ENCODE data around the gene ELOVL6. TPM values are rescaled to one million over a fixed set of nuclear protein-coding genes. Genes with fewer than 3 reads are reported as not detected.

ELOVL6 gene
- total and polyA plus RNA-seq, 4 donors: 19.5 to 38.8 (median 37.5) TPM

GRCh38 chr4:110196206-110196870 lies 2.1 kb downstream of the ELOVL6 start:
- H3K36me3 ChIP-seq (ENCODE audit: control insufficient read depth in 4 of 4, insufficient read depth in 3 of 4, low read depth in 1 of 4, low read length in 3 of 4): no peaks in the 10 kb centered on the region
- H3K9ac ChIP-seq (ENCODE audit: low read depth in 1 of 2, low read length in 2 of 2): peak overlapping the region; percentile 66 to 93
- TF ChIP-seq, protein P1, sequence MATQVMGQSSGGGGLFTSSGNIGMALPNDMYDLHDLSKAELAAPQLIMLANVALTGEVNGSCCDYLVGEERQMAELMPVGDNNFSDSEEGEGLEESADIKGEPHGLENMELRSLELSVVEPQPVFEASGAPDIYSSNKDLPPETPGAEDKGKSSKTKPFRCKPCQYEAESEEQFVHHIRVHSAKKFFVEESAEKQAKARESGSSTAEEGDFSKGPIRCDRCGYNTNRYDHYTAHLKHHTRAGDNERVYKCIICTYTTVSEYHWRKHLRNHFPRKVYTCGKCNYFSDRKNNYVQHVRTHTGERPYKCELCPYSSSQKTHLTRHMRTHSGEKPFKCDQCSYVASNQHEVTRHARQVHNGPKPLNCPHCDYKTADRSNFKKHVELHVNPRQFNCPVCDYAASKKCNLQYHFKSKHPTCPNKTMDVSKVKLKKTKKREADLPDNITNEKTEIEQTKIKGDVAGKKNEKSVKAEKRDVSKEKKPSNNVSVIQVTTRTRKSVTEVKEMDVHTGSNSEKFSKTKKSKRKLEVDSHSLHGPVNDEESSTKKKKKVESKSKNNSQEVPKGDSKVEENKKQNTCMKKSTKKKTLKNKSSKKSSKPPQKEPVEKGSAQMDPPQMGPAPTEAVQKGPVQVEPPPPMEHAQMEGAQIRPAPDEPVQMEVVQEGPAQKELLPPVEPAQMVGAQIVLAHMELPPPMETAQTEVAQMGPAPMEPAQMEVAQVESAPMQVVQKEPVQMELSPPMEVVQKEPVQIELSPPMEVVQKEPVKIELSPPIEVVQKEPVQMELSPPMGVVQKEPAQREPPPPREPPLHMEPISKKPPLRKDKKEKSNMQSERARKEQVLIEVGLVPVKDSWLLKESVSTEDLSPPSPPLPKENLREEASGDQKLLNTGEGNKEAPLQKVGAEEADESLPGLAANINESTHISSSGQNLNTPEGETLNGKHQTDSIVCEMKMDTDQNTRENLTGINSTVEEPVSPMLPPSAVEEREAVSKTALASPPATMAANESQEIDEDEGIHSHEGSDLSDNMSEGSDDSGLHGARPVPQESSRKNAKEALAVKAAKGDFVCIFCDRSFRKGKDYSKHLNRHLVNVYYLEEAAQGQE (IDR thresholded peaks at IDR 0.05): peak; percentile 32
- no peak for TF ChIP-seq JUND (IDR thresholded peaks at IDR 0.05)
- no peak for TF ChIP-seq HNF4A (conservative IDR thresholded peaks at IDR 0.05)
- peak overlapping the region; percentile 89 to 98 for H3K27ac ChIP-seq (ENCODE audit: low read depth in 1 of 2, low read length in 2 of 2)
- under 1% methylated on average over 58 of the region's 58 CpGs for WGBS
- H3K27me3 ChIP-seq (ENCODE audit: control insufficient read depth in 4 of 4, insufficient read depth in 4 of 4, low read length in 3 of 4): no peaks in the 10 kb centered on the region
- no peaks in the 10 kb centered on the region for H3K9me3 ChIP-seq (ENCODE audit: control insufficient read depth in 4 of 4, low read length in 3 of 4)
- peak overlapping the region; percentile 77 to 96 (median 95) for H3K4me3 ChIP-seq (ENCODE audit: low read depth in 1 of 3, low read length in 3 of 3)
- DNase-seq (ENCODE audit: low spot score): peak; percentile 77
- H3K4me1 ChIP-seq (ENCODE audit: control insufficient read depth in 4 of 4, insufficient read depth in 4 of 4, low read length in 3 of 4): peaks cover 10 to 45% (median 33%) of the 10 kb centered on the region in 4 donors

DNA sequence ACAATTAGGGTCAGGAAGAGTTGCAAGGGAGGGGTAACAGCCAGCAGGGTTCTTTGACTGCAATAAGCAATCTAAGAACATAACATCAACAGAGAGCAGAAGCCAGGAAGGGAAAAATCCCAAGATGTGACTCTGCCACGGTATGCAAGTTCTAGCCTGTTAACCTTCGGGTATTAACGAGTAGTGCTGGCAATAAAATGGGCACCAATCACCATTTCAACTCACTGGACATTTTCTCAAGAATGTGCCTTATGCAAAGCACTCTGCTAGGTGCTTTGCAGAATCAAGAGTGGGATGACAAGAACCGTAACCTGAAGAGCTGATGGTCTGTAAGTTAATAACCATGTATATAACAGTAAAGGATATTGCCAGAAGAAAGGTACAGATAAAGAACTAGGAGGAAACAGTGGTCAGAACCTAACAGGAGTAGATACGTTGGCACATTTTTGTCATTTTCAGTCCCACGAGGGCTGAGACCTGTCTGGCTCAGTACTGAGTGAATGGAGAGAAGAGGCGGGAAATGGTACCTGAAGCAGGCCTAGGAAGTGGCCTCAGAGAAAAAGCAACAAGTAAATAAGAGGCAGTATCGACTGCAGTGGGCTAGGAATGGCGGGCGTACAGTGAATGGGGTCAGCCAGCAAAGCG lies 2.7 kb downstream of the ELOVL6 start:
- no peaks in the 10 kb centered on the region for H3K9me3 ChIP-seq (ENCODE audit: control insufficient read depth in 4 of 4, low read length in 3 of 4)
- peak overlapping the region; percentile 89 to 98 for H3K27ac ChIP-seq (ENCODE audit: low read depth in 1 of 2, low read length in 2 of 2)
- peak overlapping the region; percentile 66 to 93 for H3K9ac ChIP-seq (ENCODE audit: low read depth in 1 of 2, low read length in 2 of 2)
- peak overlapping the region; percentile 77 to 96 (median 95) for H3K4me3 ChIP-seq (ENCODE audit: low read depth in 1 of 3, low read length in 3 of 3)
- TF ChIP-seq YY1 (IDR thresholded peaks at IDR 0.05) (peak; percentile 35), ZBTB33 (IDR thresholded peaks at IDR 0.05) (no peak), RXRA (IDR thresholded peaks at IDR 0.05) (peak in 1 of 2 donors; percentile 40), RAD21 (IDR thresholded peaks at IDR 0.05) (peak in 1 of 2 donors; percentile 3)
- no peak for DNase-seq (ENCODE audit: low spot score)
- WGBS: 17% methylated on average over 11 of the region's 11 CpGs
- no peaks in the 10 kb centered on the region for H3K27me3 ChIP-seq (ENCODE audit: control insufficient read depth in 4 of 4, insufficient read depth in 4 of 4, low read length in 3 of 4)
- no peaks in the 10 kb centered on the region for H3K36me3 ChIP-seq (ENCODE audit: control insufficient read depth in 4 of 4, insufficient read depth in 3 of 4, low read depth in 1 of 4, low read length in 3 of 4)
- H3K4me1 ChIP-seq (ENCODE audit: control insufficient read depth in 4 of 4, insufficient read depth in 4 of 4, low read length in 3 of 4): peaks cover 11 to 48% (median 36%) of the 10 kb centered on the region in 4 donors

DNA sequence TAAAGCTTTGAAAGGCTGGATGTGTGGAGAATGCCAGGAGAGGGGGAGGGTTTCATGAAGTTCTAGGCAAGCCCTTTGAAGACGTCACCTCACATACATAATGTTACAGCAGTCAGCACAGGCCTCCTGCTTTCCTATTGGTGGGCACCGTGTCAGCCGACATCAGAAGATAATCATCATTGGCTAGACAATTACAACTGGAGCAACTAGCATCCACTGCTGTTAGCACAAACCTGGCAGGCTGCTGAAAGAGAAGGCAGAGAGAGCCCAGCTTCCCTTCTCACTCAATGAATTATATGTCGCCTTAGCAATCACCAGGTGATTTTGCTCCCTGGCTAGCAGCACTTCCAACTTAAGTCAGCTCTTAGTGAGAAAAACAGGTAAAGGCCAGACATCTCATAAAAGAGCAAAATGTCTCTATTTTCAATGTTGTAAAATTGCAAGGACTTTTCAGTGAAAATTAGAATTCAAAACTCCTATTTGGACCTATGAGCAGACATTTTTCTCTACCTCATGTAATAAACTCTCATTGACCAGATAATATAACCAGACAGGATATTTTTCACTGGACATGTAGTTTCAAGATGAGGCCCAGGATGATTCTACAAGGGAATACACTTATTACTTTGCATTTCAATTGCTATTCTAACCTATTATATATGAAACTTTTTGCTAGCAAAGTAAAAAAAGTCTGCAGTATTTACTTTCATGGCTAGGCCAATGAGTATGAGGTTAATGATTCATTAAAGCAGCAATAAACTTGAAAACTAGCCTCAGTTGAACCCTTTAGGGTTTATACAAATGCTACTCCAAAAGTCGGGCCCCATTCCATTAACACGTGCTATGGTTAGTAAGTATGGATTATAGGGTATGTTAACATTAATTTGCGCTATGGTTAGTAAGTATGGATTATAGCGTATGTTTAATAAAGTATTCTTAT lies 4.3 kb downstream of the ELOVL6 start:
- Histone ChIP-seq H3K9ac (ENCODE audit: low read depth in 1 of 2, low read length in 2 of 2) (peak overlapping the region; percentile 1 to 48), H3K4me3 (ENCODE audit: low read depth in 1 of 3, low read length in 3 of 3) (no peak overlapping the region), H3K27ac (ENCODE audit: low read depth in 1 of 2, low read length in 2 of 2) (peak overlapping the region; percentile 74 to 85), H3K4me1 (ENCODE audit: control insufficient read depth in 4 of 4, insufficient read depth in 4 of 4, low read length in 3 of 4) (peaks cover 10 to 49% (median 33%) of the 10 kb centered on the region in 4 donors), H3K9me3 (ENCODE audit: control insufficient read depth in 4 of 4, low read length in 3 of 4) (no peaks in the 10 kb centered on the region), H3K36me3 (ENCODE audit: control insufficient read depth in 4 of 4, insufficient read depth in 3 of 4, low read depth in 1 of 4, low read length in 3 of 4) (no peaks in the 10 kb centered on the region), H3K27me3 (ENCODE audit: control insufficient read depth in 4 of 4, insufficient read depth in 4 of 4, low read length in 3 of 4) (no peaks in the 10 kb centered on the region)
- peak; percentile 80 for DNase-seq (ENCODE audit: low spot score)
- 24% methylated on average over 8 of the region's 8 CpGs for WGBS
- no peak for TF ChIP-seq GABPA (IDR thresholded peaks at IDR 0.05 in 1 of 2, conservative IDR thresholded peaks at IDR 0.05 in 1 of 2)
- TF ChIP-seq FOXA2 (IDR thresholded peaks at IDR 0.05): peak; percentile 63
- TF ChIP-seq, protein P2, sequence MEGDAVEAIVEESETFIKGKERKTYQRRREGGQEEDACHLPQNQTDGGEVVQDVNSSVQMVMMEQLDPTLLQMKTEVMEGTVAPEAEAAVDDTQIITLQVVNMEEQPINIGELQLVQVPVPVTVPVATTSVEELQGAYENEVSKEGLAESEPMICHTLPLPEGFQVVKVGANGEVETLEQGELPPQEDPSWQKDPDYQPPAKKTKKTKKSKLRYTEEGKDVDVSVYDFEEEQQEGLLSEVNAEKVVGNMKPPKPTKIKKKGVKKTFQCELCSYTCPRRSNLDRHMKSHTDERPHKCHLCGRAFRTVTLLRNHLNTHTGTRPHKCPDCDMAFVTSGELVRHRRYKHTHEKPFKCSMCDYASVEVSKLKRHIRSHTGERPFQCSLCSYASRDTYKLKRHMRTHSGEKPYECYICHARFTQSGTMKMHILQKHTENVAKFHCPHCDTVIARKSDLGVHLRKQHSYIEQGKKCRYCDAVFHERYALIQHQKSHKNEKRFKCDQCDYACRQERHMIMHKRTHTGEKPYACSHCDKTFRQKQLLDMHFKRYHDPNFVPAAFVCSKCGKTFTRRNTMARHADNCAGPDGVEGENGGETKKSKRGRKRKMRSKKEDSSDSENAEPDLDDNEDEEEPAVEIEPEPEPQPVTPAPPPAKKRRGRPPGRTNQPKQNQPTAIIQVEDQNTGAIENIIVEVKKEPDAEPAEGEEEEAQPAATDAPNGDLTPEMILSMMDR (IDR thresholded peaks at IDR 0.05; ENCODE audit: low read depth, low read length, missing input control): no peak
- TF ChIP-seq NR2F2 (IDR thresholded peaks at IDR 0.05): no peak
- TF ChIP-seq YY1 (IDR thresholded peaks at IDR 0.05): peak; percentile 43
- TF ChIP-seq, protein P1 (IDR thresholded peaks at IDR 0.05): peak; percentile 57
- TF ChIP-seq RXRA (IDR thresholded peaks at IDR 0.05): peak; percentile 80 to 86
- TF ChIP-seq RAD21 (IDR thresholded peaks at IDR 0.05): peak; percentile 8 to 20
